IMR-90 (cell line): Measurements from ENCODE around the gene RALGPS1. TPM values are rescaled to one million over a fixed set of nuclear protein-coding genes. Genes with fewer than 3 reads are reported as not detected.

ENCODE experiments used
- ATAC-seq: fragments of 200-7000 bp; cut with Tn5 transposase; 2 replicates; pipeline ENCODE4 v1.9.1; 2020; ENCODE audit warnings: low read depth, mild to moderate bottlenecking, moderate library complexity
- BruUV-seq: library from RNA; stranded (reverse); fragments of 400-500 nt; replicated peaks from 2 replicates; lab custom pipeline; 2021; lab: Mats Ljungman, UMichigan
- CTCF ChIA-PET: fragments of 300-600 bp; formaldehyde crosslinking; extraction: SDS; loops from one replicate; lab custom pipeline; 2021; ENCODE audit warnings: antibody characterized with exemption; lab: Yijun Ruan, JAX
- POLR2A ChIA-PET: fragments of 300-600 bp; sonication (Branson Sonifier 250); formaldehyde crosslinking; loops from one replicate; lab custom pipeline; 2022; ENCODE audit warnings: antibody characterized with exemption; ENCODE audit not compliant: unreplicated experiment; lab: Charles Lee
- DNase-seq: peaks from one replicate; pipeline ENCODE4 v3.0.0; 2013
- H2AFZ ChIP-seq: replicated peaks from 2 replicates; pipeline ENCODE3; 2013; ENCODE audit warnings: low read length, mild to moderate bottlenecking; ENCODE audit not compliant: poor library complexity
- H2AK5ac ChIP-seq: 2 replicates; pipeline ENCODE4 v1.6.1; 2013; ENCODE audit warnings: low read depth, low read length, inconsistent platforms
- H2AK9ac ChIP-seq: replicated peaks from 2 replicates; pipeline ENCODE3; 2013; ENCODE audit warnings: mild to moderate bottlenecking, low read depth, low read length, moderate library complexity; ENCODE audit not compliant: poor library complexity
- H2BK120ac ChIP-seq: 2 replicates; pipeline ENCODE4 v1.6.1; 2013; ENCODE audit warnings: low read depth, low read length, inconsistent platforms
- H2BK15ac ChIP-seq: 3 replicates; pipeline ENCODE4 v1.6.1; 2013; ENCODE audit warnings: low read depth, low read length, inconsistent platforms
- H2BK20ac ChIP-seq: 2 replicates; pipeline ENCODE4 v1.6.1; 2013; ENCODE audit warnings: low read depth, mild to moderate bottlenecking, inconsistent platforms, low read length, moderate library complexity
- H2BK5ac ChIP-seq: 2 replicates; pipeline ENCODE4 v1.6.1; 2013; ENCODE audit warnings: mild to moderate bottlenecking, low read depth, low read length, inconsistent platforms; ENCODE audit not compliant: poor library complexity, severe bottlenecking
- H3K14ac ChIP-seq: replicated peaks from 2 replicates; pipeline ENCODE4 v1.6.1; 2013; ENCODE audit warnings: low read depth, low read length, inconsistent platforms
- H3K18ac ChIP-seq: 2 replicates; pipeline ENCODE4 v1.6.1; 2013; ENCODE audit warnings: low read depth, low read length, control low read depth
- H3K23ac ChIP-seq: 2 replicates; pipeline ENCODE4 v1.6.1; 2013; ENCODE audit warnings: low read depth, low read length, inconsistent platforms
- H3K27ac ChIP-seq: 2 replicates; pipeline ENCODE4 v1.5.1; 2013; ENCODE audit warnings: mild to moderate bottlenecking, control low read depth, low read length; ENCODE audit not compliant: insufficient read depth
- H3K27me3 ChIP-seq: 2 replicates; pipeline ENCODE4 v1.6.1; 2013; ENCODE audit warnings: low read length; ENCODE audit not compliant: control insufficient read depth, insufficient read depth
- H3K36me3 ChIP-seq: 2 replicates; pipeline ENCODE4 v1.6.1; 2013; ENCODE audit warnings: low read length, mixed read lengths; ENCODE audit not compliant: control insufficient read depth, insufficient read depth
- H3K4ac ChIP-seq: 2 replicates; pipeline ENCODE4 v1.6.1; 2013; ENCODE audit warnings: low read depth, low read length, inconsistent platforms
- H3K4me1 ChIP-seq: 2 replicates; pipeline ENCODE4 v1.6.1; 2013; ENCODE audit warnings: low read length, mixed read lengths; ENCODE audit not compliant: control insufficient read depth, insufficient read depth
- H3K4me2 ChIP-seq: 2 replicates; pipeline ENCODE4 v1.6.1; 2013; ENCODE audit warnings: low read depth, mild to moderate bottlenecking, control low read depth, low read length, moderate library complexity
- H3K4me3 ChIP-seq: 2 replicates; pipeline ENCODE4 v1.5.1; 2013; ENCODE audit warnings: low read depth, mild to moderate bottlenecking, control low read depth, low read length, moderate library complexity; ENCODE audit not compliant: insufficient read depth
- H3K56ac ChIP-seq: 2 replicates; pipeline ENCODE4 v1.6.1; 2013; ENCODE audit warnings: low read length, inconsistent platforms; ENCODE audit not compliant: insufficient read depth; ENCODE audit errors: extremely low read depth
- H3K79me1 ChIP-seq, 2 experiments: 2 replicates each; pipeline ENCODE4 v1.6.1; 2013; ENCODE audit warnings: low read length in 2 of 2, inconsistent platforms in 1 of 2, low read depth in 1 of 2
- H3K9ac ChIP-seq: 2 replicates; pipeline ENCODE4 v1.6.1; 2013; ENCODE audit warnings: low read depth, low read length, control low read depth
- H3K9me1 ChIP-seq: 2 replicates; pipeline ENCODE4 v1.6.1; 2013; ENCODE audit warnings: low read length, inconsistent platforms; ENCODE audit not compliant: insufficient read depth
- H3K9me3 ChIP-seq: 2 replicates; pipeline ENCODE4 v1.6.1; 2013; ENCODE audit warnings: low read length; ENCODE audit not compliant: control insufficient read depth, insufficient read depth
- H4K20me1 ChIP-seq: 2 replicates; pipeline ENCODE4 v1.6.1; 2013; ENCODE audit warnings: low read length, inconsistent platforms; ENCODE audit not compliant: insufficient read depth
- H4K5ac ChIP-seq: 2 replicates; pipeline ENCODE4 v1.6.1; 2013; ENCODE audit warnings: mild to moderate bottlenecking, low read depth, low read length, control low read depth
- H4K8ac ChIP-seq, 2 experiments: 2 replicates each; pipeline ENCODE4 v1.6.1; 2013; ENCODE audit warnings: low read depth in 2 of 2, low read length in 2 of 2, control low read depth in 1 of 2, inconsistent platforms in 1 of 2
- H4K91ac ChIP-seq: 2 replicates; pipeline ENCODE4 v1.6.1; 2013; ENCODE audit warnings: low read depth, low read length, inconsistent platforms; ENCODE audit not compliant: insufficient read depth
- BHLHE40 ChIP-seq: fragments of 150-350 bp; IDR thresholded peaks from 2 replicates; pipeline ENCODE4 v1.6.1; 2016; ENCODE audit warnings: mild to moderate bottlenecking, low read depth, low read length
- MAZ ChIP-seq: IDR thresholded peaks from 2 replicates; pipeline ENCODE4 v1.6.1; 2012; ENCODE audit warnings: low read depth, mild to moderate bottlenecking, low read length, improper control_type of control experiment, moderate library complexity, borderline replicate concordance
- NFE2L2 ChIP-seq: fragments of 150-350 bp; IDR thresholded peaks from 2 replicates; pipeline ENCODE4 v1.6.1; 2016; ENCODE audit warnings: low read depth, mild to moderate bottlenecking, low read length
- POLR2A ChIP-seq: IDR thresholded peaks from 2 replicates; pipeline ENCODE4 v1.6.1; 2012; ENCODE audit warnings: mild to moderate bottlenecking, low read depth, low read length
- RCOR1 ChIP-seq: IDR thresholded peaks from 2 replicates; pipeline ENCODE4 v1.6.1; 2012; ENCODE audit warnings: mild to moderate bottlenecking, low read length, improper control_type of control experiment; ENCODE audit not compliant: insufficient replicate concordance
- RFX5 ChIP-seq: IDR thresholded peaks from 2 replicates; pipeline ENCODE4 v1.8.0; 2012; ENCODE audit warnings: low read depth, mild to moderate bottlenecking, low read length, moderate library complexity
- SMC3 ChIP-seq: fragments of 150-350 bp; IDR thresholded peaks from 2 replicates; pipeline ENCODE4 v1.6.1; 2016; ENCODE audit warnings: low read depth, mild to moderate bottlenecking, antibody characterized with exemption, low read length, moderate library complexity
- WGBS, 2 experiments: methylation state at CpG; one replicate each; pipeline versions ENCODE4 v1.1.5 to v1.1.7; 2013; ENCODE audit warnings: missing lambda C conversion rate in 2 of 2; ENCODE audit not compliant: insufficient read length in 1 of 2; ENCODE audit errors: extremely low coverage in 2 of 2; 5-methylcytosine and 5-hydroxymethylcytosine counted together
- dilution Hi-C: fragments of 300-500 bp; cut with HindIII; formaldehyde crosslinking; loops from one replicate; pipeline ENCODE4 v1.14.3; 2018; ENCODE audit warnings: low sequenced_read_pairs; ENCODE audit not compliant: unreplicated experiment
- in situ Hi-C: fragments of 300-500 bp; cut with MboI; formaldehyde crosslinking; loops from 3 replicates; pipeline ENCODE4 v1.14.3; 2019; ENCODE audit warnings: low sequenced_read_pairs, inconsistent platforms, mixed read lengths
- intact Hi-C: fragments of 100-400 bp; cut with micrococcal nuclease; formaldehyde crosslinking; loops from 2 replicates; pipeline ENCODE4 v1.10.0; 2022
- polyA plus RNA-seq, 3 experiments: library from polyadenylated mRNA; depleted of rRNA; stranded (reverse); fragments of >200 nt; gene quantifications; 2 replicates each; pipeline ENCODE4 v1.2.3, GENCODE V29; 2012; ENCODE audit warnings: low replicate concordance in 1 of 3
- total RNA-seq: library from RNA; depleted of rRNA; stranded (reverse); fragments of >200 nt; gene quantifications from 2 replicates; pipeline ENCODE4 v1.2.3, GENCODE V29; 2012
- TF ChIP-seq, protein P1 (sequence below): fragments of 150-350 bp; IDR thresholded peaks from 2 replicates; pipeline ENCODE4 v1.6.1; 2016; ENCODE audit warnings: low read depth, mild to moderate bottlenecking, low read length, moderate library complexity, borderline replicate concordance
- TF ChIP-seq, protein P2 (sequence below): fragments of 150-350 bp; IDR thresholded peaks from 2 replicates; pipeline ENCODE4 v1.6.1; 2017; ENCODE audit warnings: mild to moderate bottlenecking, antibody characterized with exemption, low read length, low read depth

Gene RALGPS1
- total and polyA plus RNA-seq, 2 of the 4 experiments (the other 2 are of a cell fraction) = 0.90 to 2.8 TPM

DNA sequence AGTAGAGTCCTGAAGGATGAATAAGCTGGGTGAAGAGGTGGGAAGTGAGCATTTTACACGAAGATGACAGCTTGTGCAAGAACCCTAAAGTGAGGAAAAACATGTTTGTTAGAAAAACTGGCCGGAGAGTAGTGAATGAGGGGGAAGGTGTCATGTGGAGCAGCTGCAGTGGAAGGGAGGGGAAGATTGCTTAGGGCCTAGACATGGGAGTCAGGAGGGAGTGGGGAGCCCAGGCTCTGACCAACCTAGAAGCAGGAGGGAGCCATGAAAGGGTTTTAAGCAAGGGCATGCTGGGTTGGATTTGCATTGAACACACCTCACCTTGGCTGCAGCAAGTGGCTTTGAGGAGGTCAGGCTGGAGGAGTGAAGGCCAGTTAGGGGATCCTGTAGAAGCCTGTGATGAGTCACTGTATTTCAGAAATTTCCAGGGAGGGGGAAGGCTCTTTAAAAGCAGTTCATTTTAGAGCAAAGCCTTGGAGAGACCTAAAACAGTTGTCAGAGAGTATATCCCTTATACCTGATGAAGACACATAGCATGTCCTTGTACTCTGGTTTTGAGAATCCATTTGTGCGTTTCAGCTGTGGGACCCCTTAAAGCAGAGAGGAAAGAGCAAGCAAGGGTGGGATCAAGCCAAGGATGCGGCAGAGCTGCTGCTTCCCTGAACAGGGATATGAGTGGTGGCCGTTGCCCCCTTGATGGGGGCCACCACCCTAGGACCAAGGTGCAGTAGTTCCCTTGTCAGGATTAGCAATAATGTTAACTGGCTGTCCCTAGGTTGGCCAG, 162.5 kb downstream of the RALGPS1 start (continued):
- no peak for TF ChIP-seq RFX5

DNA sequence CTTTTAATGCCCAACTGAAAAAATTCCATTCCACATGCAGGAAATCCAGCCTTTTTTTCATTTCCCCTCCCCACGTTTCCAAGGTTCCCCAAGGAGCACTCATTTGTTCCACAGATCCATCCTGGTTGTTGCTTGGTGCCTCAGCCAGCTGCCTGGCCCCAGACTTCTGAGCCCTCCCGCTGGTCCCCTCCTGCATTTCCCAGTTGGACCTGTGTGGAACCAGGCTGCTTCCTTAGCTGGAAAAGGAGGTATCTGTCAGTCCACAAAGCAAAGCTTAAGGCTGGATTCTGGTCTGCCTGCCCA, 163.0 kb downstream of the RALGPS1 start:
- peaks cover 2% of the 10 kb centered on the region; the same call in 1 of the 2 replicates for H3K9me1 ChIP-seq
- WGBS, 2 experiments = 60% methylated on average over 1 of the region's 2 CpGs; no CpG with 5 or more reads in 1 of the 2 experiments
- 0 out of 2 replicates have a peak, but pooled peaks cover 2% of the 10 kb centered on the region for H3K9me3 ChIP-seq
- H2AK5ac ChIP-seq = no peak overlapping the region
- ChIA-PET POLR2A (no interaction called here), CTCF (no interaction called here)
- H3K56ac ChIP-seq = no peak overlapping the region
- no peak overlapping the region for H3K27ac ChIP-seq
- H2BK5ac ChIP-seq = no peak overlapping the region
- TF ChIP-seq BHLHE40 = no peak
- TF ChIP-seq NFE2L2 = no peak
- TF ChIP-seq RFX5 = no peak
- no peak for TF ChIP-seq MAZ
- TF ChIP-seq, protein P1, sequence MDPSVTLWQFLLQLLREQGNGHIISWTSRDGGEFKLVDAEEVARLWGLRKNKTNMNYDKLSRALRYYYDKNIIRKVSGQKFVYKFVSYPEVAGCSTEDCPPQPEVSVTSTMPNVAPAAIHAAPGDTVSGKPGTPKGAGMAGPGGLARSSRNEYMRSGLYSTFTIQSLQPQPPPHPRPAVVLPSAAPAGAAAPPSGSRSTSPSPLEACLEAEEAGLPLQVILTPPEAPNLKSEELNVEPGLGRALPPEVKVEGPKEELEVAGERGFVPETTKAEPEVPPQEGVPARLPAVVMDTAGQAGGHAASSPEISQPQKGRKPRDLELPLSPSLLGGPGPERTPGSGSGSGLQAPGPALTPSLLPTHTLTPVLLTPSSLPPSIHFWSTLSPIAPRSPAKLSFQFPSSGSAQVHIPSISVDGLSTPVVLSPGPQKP = no peak
- TF ChIP-seq, protein P2, sequence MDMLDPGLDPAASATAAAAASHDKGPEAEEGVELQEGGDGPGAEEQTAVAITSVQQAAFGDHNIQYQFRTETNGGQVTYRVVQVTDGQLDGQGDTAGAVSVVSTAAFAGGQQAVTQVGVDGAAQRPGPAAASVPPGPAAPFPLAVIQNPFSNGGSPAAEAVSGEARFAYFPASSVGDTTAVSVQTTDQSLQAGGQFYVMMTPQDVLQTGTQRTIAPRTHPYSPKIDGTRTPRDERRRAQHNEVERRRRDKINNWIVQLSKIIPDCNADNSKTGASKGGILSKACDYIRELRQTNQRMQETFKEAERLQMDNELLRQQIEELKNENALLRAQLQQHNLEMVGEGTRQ = no peak
- no peak for TF ChIP-seq RCOR1
- no peak for TF ChIP-seq POLR2A
- no peak for TF ChIP-seq SMC3
- H3K36me3 ChIP-seq = no peaks in the 10 kb centered on the region
- ATAC-seq (no peak), DNase-seq (no peak)
- H2AK9ac ChIP-seq = no peak overlapping the region
- no peaks in the 10 kb centered on the region for H3K27me3 ChIP-seq
- H3K23ac ChIP-seq = no peak overlapping the region
- no peak overlapping the region for H2BK15ac ChIP-seq
- H3K18ac ChIP-seq = no peak overlapping the region; the same call in 1 of the 2 replicates
- H2AFZ ChIP-seq = no peak overlapping the region
- in situ Hi-C loops = no loop called here
- no peaks in the 10 kb centered on the region for H4K20me1 ChIP-seq
- intact Hi-C loops = no loop called here
- H3K14ac ChIP-seq = no peak overlapping the region
- H4K91ac ChIP-seq = no peak overlapping the region
- BruUV-seq = no TSS peak
- no peak overlapping the region for H3K4ac ChIP-seq
- dilution Hi-C loops = no loop called here
- no peak overlapping the region for H4K8ac ChIP-seq
- H2BK120ac ChIP-seq = no peak overlapping the region
- H3K4me3 ChIP-seq = no peak overlapping the region
- H3K4me2 ChIP-seq = no peak overlapping the region
- no peak overlapping the region for H3K9ac ChIP-seq
- H4K5ac ChIP-seq = no peak overlapping the region
- H3K4me1 ChIP-seq = peaks cover 11% of the 10 kb centered on the region
- no peaks in the 10 kb centered on the region for H3K79me1 ChIP-seq
- H2BK20ac ChIP-seq = no peak overlapping the region
